Non-pigmented ciliary epithelial cell (primary cell): ENCODE data around the gene C11orf91.
"Not testable (repeated sequence)": the region's sequence is repeated elsewhere in the genome, so short reads cannot be mapped to it uniquely, and the experiment has no call there.

Experiments
- DNase-seq: peaks from one replicate; pipeline ENCODE4 v3.0.0-alpha.2; 2010; ENCODE audit warnings: low read depth

C11orf91 gene

DNA sequence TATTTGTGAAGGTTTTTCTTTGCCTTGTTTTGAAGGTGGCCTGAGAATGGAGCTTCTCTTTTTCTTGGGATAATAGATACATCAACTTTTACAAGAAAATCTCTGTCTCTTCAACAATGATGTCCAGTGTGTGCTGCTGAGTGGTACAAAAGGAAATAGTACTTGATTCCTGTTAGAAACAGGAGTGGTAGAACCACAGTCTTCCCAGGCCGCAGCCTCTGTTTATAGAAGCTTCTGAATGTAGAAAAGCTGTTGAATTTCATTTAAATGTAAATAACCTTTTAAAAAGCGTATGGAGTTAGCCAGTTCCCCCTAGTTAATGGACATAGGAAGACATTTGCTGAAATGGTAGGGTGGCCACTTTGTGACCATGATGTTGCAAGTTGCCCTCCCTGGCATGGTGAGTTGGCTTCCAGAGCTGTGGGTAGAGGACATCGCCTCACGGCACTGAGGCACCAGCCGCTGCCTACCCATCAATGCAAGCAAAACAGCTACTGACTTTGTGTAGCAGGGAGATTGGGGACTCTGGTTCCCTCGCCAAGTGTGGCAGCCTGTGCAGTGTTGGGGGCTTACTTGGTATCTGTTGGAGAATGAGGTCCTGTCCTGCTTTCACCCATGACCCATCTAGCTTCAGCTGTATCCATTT is 31.6 kb downstream of the C11orf91 start:
- no peak for DNase-seq

- DNase-seq: no peak
Measured at GRCh38 chr11:33668468-33668825, 32.2 kb downstream of the C11orf91 start.

DNA sequence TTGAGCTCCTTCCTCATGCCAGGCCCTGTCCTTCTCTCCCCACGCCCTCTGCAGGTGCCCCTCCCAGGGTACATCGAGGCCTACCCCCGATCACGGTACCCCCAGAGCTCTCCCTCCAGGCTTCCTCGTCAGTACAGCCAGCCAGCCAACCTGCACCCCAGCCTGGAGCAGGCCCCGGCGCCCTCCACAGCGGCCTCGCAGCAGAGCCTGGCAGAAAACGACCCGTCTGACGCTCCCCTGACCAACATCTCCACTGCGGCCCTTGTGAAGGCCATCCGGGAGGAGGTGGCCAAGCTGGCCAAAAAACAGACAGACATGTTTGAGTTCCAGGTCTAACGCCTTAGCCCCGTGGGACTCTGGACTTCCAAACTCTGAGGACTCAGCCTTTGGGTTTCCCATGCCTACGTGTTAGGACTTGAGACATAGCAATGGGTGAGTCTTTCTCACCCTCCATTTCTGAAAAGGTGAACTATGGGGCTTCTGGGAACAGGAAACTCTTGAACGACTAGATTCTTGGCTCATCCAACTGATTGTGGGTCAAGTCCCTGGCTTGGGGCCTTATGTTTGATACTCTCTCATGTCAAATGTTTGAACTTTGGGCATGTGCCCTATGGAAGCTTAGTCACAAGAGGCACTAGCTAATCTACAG is 32.7 kb downstream of the C11orf91 start:
- DNase-seq: no peak

DNA sequence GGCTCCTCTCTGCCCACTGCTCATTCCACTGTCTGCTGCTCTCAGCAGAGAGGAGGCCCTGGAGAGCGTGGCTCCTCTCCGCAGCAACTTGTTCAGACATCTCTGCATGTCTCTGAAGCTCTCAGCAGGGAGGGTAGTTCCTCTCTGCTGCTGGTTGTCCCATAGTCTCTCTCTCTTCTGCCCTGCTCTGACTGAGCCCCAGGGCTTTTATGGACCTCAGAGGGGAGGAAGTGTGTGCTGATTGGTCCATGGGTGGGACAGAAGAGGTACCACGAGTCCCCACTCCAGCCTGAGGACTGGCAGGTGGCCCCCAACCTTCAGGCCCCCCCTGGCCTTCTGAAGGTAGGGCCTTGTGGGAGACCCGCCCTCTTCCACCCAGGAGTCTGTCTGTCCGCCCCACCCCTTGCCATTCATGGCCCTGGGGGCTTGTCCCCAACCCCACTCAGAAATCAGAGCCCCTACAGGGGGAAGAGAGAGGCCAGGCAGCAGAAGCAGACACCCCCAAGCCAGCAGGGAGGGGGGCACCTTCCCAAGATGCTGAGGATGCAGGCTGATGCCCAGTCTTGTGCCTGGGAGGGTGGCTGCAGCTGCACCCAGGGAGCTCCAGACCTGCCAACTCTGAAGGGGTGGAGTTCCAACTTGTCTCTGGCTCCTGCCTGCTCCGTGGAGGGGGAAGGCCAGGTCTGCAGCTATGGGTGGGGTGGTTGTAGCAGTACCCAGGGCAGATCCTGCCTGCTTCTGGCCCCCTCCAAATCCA is 35.1 kb downstream of the C11orf91 start:
- no peak for DNase-seq

GRCh38 chr11:33664827-33665226 is 35.8 kb downstream of the C11orf91 start:
- no peak for DNase-seq

GRCh38 chr11:33664166-33664565 is 36.5 kb downstream of the C11orf91 start:
- DNase-seq: no peak

DNA sequence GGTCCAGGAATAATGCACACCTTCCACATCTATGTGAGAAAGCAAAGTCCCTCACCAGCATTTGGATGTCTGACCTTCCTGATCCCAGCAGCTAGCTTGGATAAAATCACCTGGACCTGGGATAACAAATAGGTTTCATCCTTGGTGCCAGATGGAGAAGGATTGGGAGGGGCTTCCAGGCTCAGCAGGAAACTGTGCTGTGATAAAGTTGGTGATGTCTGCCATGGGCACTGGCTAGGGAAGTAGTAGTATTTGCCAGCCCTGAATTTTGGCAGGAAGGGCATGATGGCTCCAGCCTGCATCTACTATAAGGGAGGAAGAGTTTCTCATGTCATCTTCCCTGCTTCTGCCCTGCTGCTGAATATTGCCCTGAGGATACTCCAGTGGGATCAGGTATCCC is 37.5 kb downstream of the C11orf91 start:
- DNase-seq: no peak

GRCh38 chr11:33661526-33661925 is 39.1 kb downstream of the C11orf91 start:
- not testable (repeated sequence) for DNase-seq

DNA sequence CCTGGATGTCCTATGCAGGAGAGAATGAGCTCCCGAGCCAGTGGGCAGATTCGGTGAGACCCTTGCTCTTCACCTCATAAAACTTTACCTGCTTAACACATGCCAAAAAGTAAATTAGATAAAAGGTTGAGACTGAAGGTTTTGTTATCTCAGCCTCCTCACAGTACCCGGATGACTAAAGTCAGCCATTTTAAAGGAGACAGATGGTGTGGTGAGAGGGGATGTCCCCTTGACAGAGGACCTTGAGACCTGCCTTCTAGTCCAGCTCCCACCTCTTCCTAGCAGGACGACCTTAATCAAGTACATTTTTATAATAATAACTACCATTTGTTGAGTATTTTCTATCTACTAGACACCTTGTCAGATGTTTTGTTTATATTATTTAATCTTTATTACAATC is 39.7 kb downstream of the C11orf91 start:
- no peak for DNase-seq

DNA sequence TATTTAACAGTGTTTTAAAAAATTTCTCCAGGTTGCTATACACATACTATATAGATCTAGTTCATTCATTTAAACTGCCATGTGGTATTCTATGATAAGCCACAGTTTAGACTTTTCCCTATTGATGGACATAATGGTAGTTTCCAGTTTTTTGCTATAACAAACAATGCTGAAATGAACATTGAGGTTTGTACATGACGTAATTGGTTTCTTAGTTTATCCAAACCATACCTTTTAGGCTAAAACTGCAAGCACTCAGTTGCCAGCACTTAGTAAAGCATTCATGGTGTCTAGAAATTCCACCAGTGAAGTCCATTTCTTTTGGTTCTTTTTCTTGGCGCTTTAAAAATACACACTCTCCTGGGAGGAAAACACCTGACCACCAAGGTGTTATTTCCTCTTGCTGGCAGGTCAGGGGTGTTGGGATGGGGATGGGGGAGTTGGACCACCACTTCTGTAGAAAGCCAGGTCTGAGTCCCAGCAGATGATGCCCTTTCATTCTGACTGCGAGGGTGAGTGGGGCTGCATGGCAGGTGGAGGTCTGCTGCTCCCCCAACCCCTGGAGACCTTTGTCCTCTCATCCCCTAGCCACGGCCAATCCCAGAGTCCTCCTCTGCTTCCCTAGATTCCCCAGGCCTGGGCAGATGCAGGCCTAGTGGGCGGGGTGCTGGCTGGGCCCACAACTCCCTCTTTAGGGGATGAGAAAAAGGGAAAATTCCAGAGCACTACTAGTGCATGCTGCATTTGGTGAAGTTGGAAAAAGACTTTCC is 41.1 kb downstream of the C11orf91 start:
- no peak for DNase-seq

DNA sequence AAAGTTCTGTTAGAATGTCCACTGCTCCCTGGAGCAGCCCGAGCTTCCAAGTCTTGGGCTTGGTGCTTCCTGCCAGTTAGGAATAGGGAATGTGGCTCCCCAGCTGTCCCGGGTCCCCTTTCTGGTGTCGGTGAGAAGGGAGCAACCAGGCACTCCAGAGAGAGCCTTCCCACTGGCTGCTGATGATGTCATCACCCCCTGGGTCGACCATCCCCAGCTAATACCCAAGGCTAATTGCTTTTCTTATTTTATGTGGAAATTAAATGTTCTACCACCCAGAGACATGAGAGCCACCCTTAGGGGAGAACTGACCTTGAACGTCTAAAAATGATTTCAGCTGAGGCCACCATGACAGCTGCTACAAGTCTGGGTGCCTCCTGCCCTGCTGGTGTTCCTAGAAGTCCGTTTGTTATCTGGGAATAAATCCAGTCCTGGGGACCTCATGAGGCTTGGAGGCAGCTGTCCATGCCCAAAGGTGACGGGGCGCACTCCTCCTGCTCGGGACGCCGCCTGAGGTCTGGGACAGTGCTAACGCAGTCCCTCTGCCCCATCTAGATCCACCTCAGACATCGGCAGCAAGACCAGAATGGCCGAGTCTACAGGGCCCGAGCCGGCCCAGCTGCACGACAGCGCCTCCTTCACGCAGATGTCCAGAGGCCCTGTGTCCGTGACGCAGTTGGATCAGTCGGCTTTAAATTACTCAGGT is 42.3 kb downstream of the C11orf91 start:
- DNase-seq: no peak

GRCh38 chr11:33657757-33658156 is 42.9 kb downstream of the C11orf91 start:
- no peak for DNase-seq

DNA sequence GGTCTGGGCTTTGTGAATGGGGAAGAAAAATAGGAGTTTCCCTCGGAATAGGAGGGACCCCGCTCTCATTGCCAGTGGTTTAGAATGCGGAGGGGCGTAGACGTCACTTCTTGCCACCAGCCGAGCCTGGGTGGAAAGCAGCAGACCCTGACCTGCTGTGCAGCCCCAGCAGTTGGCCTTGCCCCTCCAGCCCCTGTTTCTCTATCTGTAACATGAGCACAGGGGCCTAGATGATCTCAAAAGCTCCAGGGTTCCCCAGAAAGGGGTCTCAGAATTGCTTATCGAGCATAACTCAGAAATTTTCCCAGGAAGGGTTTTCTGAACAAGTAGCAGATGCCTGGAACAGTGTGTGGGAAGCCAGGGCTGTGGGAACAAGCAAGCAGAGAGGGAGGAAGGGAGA is 43.9 kb downstream of the C11orf91 start:
- DNase-seq: no peak

DNA sequence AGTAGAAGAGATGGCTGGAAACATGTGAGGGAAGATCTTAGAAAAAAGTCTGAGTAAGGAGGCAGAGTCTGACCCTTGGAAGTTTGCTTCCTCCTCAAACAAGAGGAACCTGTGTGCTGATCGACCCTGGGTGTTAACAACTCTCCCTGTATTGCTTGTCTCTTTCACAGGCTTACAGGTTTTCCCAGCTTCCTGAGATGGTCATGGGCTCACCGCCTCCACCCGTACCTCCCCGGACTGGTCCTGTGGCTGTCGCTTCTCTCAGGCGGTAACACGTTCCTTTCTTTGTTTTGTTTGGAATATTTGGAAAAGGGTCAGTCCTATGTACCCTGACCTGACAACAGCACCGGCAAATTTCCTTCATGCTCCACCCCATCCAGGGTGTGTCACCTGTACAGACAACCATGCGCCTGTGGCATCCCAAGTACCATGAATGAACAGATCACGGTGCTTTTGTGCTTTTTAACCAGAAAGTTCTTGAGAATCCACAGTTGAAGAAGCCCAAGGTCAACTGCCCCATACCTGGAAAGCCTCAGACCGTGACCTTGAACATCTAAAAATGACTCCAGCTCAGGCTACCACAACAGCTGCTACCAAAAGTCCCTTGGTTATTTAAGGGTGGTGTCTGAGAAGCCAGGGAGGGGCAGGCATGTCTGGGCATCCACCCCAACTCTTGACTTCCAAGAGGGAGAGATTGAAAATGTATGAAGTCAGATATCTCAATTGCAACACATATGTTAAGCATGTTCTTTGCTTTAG is 44.6 kb downstream of the C11orf91 start:
- no peak for DNase-seq

DNA sequence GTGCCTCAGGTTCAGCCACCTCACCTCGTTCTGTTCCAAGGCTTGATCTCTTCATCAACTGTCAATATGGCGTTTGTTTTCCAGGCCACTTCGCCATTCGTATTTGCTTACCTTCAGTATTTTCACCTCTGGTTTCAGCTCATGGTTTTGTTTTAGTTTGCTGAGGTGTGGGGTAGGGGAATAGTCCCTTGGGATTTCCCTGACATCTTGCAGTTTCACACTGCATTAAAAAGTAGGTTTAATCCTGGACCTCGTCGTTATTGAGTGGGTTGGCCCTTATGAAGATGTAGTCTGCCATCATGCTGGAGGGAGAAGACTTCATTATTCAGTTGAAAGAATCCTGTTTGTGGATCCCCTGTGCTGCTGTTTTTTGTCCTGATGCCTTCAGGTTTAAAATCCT is 46.0 kb downstream of the C11orf91 start:
- DNase-seq: no peak

DNA sequence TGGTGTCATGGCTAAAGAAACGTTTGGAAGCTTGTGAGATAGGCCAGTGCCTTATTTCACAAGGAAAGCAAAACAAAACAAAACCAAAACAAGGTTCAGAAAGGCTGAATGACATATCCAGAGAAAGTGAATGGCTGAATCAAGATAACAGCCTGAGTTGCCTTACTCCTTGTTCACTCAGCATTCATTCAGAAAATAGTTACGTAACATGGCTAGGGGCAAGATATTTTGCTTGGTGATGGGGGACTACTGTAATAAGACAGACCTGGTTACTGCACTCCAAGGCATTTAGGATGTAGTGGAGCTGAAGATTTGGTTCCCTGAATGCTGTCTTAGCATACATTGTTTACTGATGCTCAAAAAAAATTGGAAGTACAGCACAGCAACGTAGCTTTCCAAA is 47.7 kb downstream of the C11orf91 start:
- DNase-seq: no peak

DNA sequence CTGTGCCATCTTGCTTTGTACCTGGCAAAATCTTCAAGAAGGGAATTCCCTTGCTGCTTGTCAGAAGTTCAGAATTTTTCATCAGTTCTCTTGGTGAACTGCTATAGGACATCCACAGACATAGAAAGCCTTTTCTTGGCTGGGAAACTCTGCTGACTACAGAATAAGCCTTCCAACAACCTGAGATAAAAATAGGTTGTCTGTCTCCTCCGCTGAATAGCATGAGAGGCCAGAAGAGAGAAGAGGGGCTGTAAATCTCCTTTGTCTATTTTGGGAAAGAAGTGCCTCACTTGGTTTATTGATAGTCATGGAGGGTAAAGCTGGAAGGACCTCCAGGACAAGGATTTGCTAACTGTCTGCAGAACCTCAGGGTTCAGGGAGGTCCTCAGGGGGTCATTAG is 48.2 kb downstream of the C11orf91 start:
- no peak for DNase-seq

DNA sequence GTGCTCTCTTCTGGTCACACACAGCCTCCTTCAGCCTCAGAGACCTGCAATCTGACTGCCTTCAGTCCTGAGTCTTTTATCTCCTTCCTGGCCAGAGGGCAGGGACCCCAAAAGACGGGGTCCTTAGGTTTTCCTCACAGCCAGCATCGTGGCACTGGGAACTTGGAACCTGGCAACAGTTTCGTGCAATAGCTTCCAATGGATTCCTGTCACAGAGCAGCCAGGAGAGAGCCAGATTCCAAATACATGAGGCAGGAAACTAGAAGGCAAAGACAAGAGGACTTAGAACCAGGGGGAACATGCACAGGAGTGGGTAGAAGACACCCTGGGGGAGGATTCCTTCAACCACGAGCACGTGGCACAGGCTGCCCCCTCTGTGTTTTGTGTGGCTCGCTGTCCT is 48.6 kb downstream of the C11orf91 start:
- DNase-seq: no peak

GRCh38 chr11:33651555-33651954 is 49.1 kb downstream of the C11orf91 start:
- DNase-seq: no peak

DNA sequence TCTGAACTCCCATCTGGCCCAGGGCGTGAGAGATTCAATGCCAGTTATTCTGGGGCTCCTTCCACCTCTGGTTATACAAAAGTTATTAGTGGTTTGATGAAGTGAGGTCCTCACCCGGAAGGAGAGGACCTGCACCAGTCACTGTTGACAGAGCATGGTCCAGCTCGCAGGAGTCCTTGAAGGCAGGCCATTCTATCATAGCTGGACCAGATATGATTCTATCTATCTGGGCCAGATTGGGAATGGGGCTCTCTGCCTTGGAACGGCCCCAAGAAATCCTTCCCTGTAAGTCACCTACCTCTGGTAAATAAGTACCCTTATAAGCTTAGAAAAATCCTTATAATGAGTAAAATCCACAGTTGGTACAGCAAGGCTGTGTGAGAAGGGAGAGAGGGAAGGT is 50.7 kb downstream of the C11orf91 start:
- no peak for DNase-seq
